IMR-90 (cell line): ENCODE measurements around the gene CPNE2. TPM values are rescaled to one million over a fixed set of nuclear protein-coding genes. Genes with fewer than 3 reads are reported as not detected.

ENCODE experiments used
- ATAC-seq: fragments of 200-7000 bp; cut with Tn5 transposase; 2 replicates; pipeline ENCODE4 v1.9.1; 2020; ENCODE audit warnings: low read depth, mild to moderate bottlenecking, moderate library complexity
- BruUV-seq: library from RNA; stranded (reverse); fragments of 400-500 nt; replicated peaks from 2 replicates; lab custom pipeline; 2021; lab: Mats Ljungman, UMichigan
- CTCF ChIA-PET: fragments of 300-600 bp; formaldehyde crosslinking; extraction: SDS; loops from one replicate; lab custom pipeline; 2021; ENCODE audit warnings: antibody characterized with exemption; lab: Yijun Ruan, JAX
- POLR2A ChIA-PET: fragments of 300-600 bp; sonication (Branson Sonifier 250); formaldehyde crosslinking; loops from one replicate; lab custom pipeline; 2022; ENCODE audit warnings: antibody characterized with exemption; ENCODE audit not compliant: unreplicated experiment; lab: Charles Lee
- DNase-seq: peaks from one replicate; pipeline ENCODE4 v3.0.0; 2013
- H2AFZ ChIP-seq: replicated peaks from 2 replicates; pipeline ENCODE3; 2013; ENCODE audit warnings: low read length, mild to moderate bottlenecking; ENCODE audit not compliant: poor library complexity
- H2AK5ac ChIP-seq: 2 replicates; pipeline ENCODE4 v1.6.1; 2013; ENCODE audit warnings: low read depth, low read length, inconsistent platforms
- H2AK9ac ChIP-seq: replicated peaks from 2 replicates; pipeline ENCODE3; 2013; ENCODE audit warnings: mild to moderate bottlenecking, low read depth, low read length, moderate library complexity; ENCODE audit not compliant: poor library complexity
- H2BK120ac ChIP-seq: 2 replicates; pipeline ENCODE4 v1.6.1; 2013; ENCODE audit warnings: low read depth, low read length, inconsistent platforms
- H2BK15ac ChIP-seq: 3 replicates; pipeline ENCODE4 v1.6.1; 2013; ENCODE audit warnings: low read depth, low read length, inconsistent platforms
- H2BK20ac ChIP-seq: 2 replicates; pipeline ENCODE4 v1.6.1; 2013; ENCODE audit warnings: low read depth, mild to moderate bottlenecking, inconsistent platforms, low read length, moderate library complexity
- H2BK5ac ChIP-seq: 2 replicates; pipeline ENCODE4 v1.6.1; 2013; ENCODE audit warnings: mild to moderate bottlenecking, low read depth, low read length, inconsistent platforms; ENCODE audit not compliant: poor library complexity, severe bottlenecking
- H3K14ac ChIP-seq: replicated peaks from 2 replicates; pipeline ENCODE4 v1.6.1; 2013; ENCODE audit warnings: low read depth, low read length, inconsistent platforms
- H3K18ac ChIP-seq: 2 replicates; pipeline ENCODE4 v1.6.1; 2013; ENCODE audit warnings: low read depth, low read length, control low read depth
- H3K23ac ChIP-seq: 2 replicates; pipeline ENCODE4 v1.6.1; 2013; ENCODE audit warnings: low read depth, low read length, inconsistent platforms
- H3K27ac ChIP-seq: 2 replicates; pipeline ENCODE4 v1.5.1; 2013; ENCODE audit warnings: mild to moderate bottlenecking, control low read depth, low read length; ENCODE audit not compliant: insufficient read depth
- H3K27me3 ChIP-seq: 2 replicates; pipeline ENCODE4 v1.6.1; 2013; ENCODE audit warnings: low read length; ENCODE audit not compliant: control insufficient read depth, insufficient read depth
- H3K36me3 ChIP-seq: 2 replicates; pipeline ENCODE4 v1.6.1; 2013; ENCODE audit warnings: low read length, mixed read lengths; ENCODE audit not compliant: control insufficient read depth, insufficient read depth
- H3K4ac ChIP-seq: 2 replicates; pipeline ENCODE4 v1.6.1; 2013; ENCODE audit warnings: low read depth, low read length, inconsistent platforms
- H3K4me1 ChIP-seq: 2 replicates; pipeline ENCODE4 v1.6.1; 2013; ENCODE audit warnings: low read length, mixed read lengths; ENCODE audit not compliant: control insufficient read depth, insufficient read depth
- H3K4me2 ChIP-seq: 2 replicates; pipeline ENCODE4 v1.6.1; 2013; ENCODE audit warnings: low read depth, mild to moderate bottlenecking, control low read depth, low read length, moderate library complexity
- H3K4me3 ChIP-seq: 2 replicates; pipeline ENCODE4 v1.5.1; 2013; ENCODE audit warnings: low read depth, mild to moderate bottlenecking, control low read depth, low read length, moderate library complexity; ENCODE audit not compliant: insufficient read depth
- H3K56ac ChIP-seq: 2 replicates; pipeline ENCODE4 v1.6.1; 2013; ENCODE audit warnings: low read length, inconsistent platforms; ENCODE audit not compliant: insufficient read depth; ENCODE audit errors: extremely low read depth
- H3K79me1 ChIP-seq, 2 experiments: 2 replicates each; pipeline ENCODE4 v1.6.1; 2013; ENCODE audit warnings: low read length in 2 of 2, inconsistent platforms in 1 of 2, low read depth in 1 of 2
- H3K9ac ChIP-seq: 2 replicates; pipeline ENCODE4 v1.6.1; 2013; ENCODE audit warnings: low read depth, low read length, control low read depth
- H3K9me1 ChIP-seq: 2 replicates; pipeline ENCODE4 v1.6.1; 2013; ENCODE audit warnings: low read length, inconsistent platforms; ENCODE audit not compliant: insufficient read depth
- H3K9me3 ChIP-seq: 2 replicates; pipeline ENCODE4 v1.6.1; 2013; ENCODE audit warnings: low read length; ENCODE audit not compliant: control insufficient read depth, insufficient read depth
- H4K20me1 ChIP-seq: 2 replicates; pipeline ENCODE4 v1.6.1; 2013; ENCODE audit warnings: low read length, inconsistent platforms; ENCODE audit not compliant: insufficient read depth
- H4K5ac ChIP-seq: 2 replicates; pipeline ENCODE4 v1.6.1; 2013; ENCODE audit warnings: mild to moderate bottlenecking, low read depth, low read length, control low read depth
- H4K8ac ChIP-seq, 2 experiments: 2 replicates each; pipeline ENCODE4 v1.6.1; 2013; ENCODE audit warnings: low read depth in 2 of 2, low read length in 2 of 2, control low read depth in 1 of 2, inconsistent platforms in 1 of 2
- H4K91ac ChIP-seq: 2 replicates; pipeline ENCODE4 v1.6.1; 2013; ENCODE audit warnings: low read depth, low read length, inconsistent platforms; ENCODE audit not compliant: insufficient read depth
- BHLHE40 ChIP-seq: fragments of 150-350 bp; IDR thresholded peaks from 2 replicates; pipeline ENCODE4 v1.6.1; 2016; ENCODE audit warnings: mild to moderate bottlenecking, low read depth, low read length
- CEBPB ChIP-seq: IDR thresholded peaks from 2 replicates; pipeline ENCODE4 v1.6.1; 2012; ENCODE audit warnings: low read depth, low read length, improper control_type of control experiment
- CHD1 ChIP-seq: IDR thresholded peaks from 2 replicates; pipeline ENCODE4 v1.6.1; 2012; ENCODE audit warnings: low read depth, low read length, improper control_type of control experiment
- FOS ChIP-seq: fragments of 150-350 bp; IDR thresholded peaks from 2 replicates; pipeline ENCODE4 v1.6.1; 2016; ENCODE audit warnings: low read depth, low read length
- MAFK ChIP-seq: IDR thresholded peaks from 2 replicates; pipeline ENCODE4 v1.6.1; 2012; ENCODE audit warnings: low read depth, low read length, improper control_type of control experiment
- MAZ ChIP-seq: IDR thresholded peaks from 2 replicates; pipeline ENCODE4 v1.6.1; 2012; ENCODE audit warnings: low read depth, mild to moderate bottlenecking, low read length, improper control_type of control experiment, moderate library complexity, borderline replicate concordance
- MXI1 ChIP-seq: IDR thresholded peaks from 2 replicates; pipeline ENCODE4 v1.6.1; 2012; ENCODE audit warnings: low read depth, mild to moderate bottlenecking, low read length, moderate library complexity, borderline replicate concordance
- NFE2L2 ChIP-seq: fragments of 150-350 bp; IDR thresholded peaks from 2 replicates; pipeline ENCODE4 v1.6.1; 2016; ENCODE audit warnings: low read depth, mild to moderate bottlenecking, low read length
- POLR2A ChIP-seq: IDR thresholded peaks from 2 replicates; pipeline ENCODE4 v1.6.1; 2012; ENCODE audit warnings: mild to moderate bottlenecking, low read depth, low read length
- RAD21 ChIP-seq: IDR thresholded peaks from 2 replicates; pipeline ENCODE4 v1.6.1; 2012; ENCODE audit warnings: low read length, improper control_type of control experiment
- RCOR1 ChIP-seq: IDR thresholded peaks from 2 replicates; pipeline ENCODE4 v1.6.1; 2012; ENCODE audit warnings: mild to moderate bottlenecking, low read length, improper control_type of control experiment; ENCODE audit not compliant: insufficient replicate concordance
- RFX5 ChIP-seq: IDR thresholded peaks from 2 replicates; pipeline ENCODE4 v1.8.0; 2012; ENCODE audit warnings: low read depth, mild to moderate bottlenecking, low read length, moderate library complexity
- SMC3 ChIP-seq: fragments of 150-350 bp; IDR thresholded peaks from 2 replicates; pipeline ENCODE4 v1.6.1; 2016; ENCODE audit warnings: low read depth, mild to moderate bottlenecking, antibody characterized with exemption, low read length, moderate library complexity
- WGBS, 2 experiments: methylation state at CpG; one replicate each; pipeline versions ENCODE4 v1.1.5 to v1.1.7; 2013; ENCODE audit warnings: missing lambda C conversion rate in 2 of 2; ENCODE audit not compliant: insufficient read length in 1 of 2; ENCODE audit errors: extremely low coverage in 2 of 2; 5-methylcytosine and 5-hydroxymethylcytosine counted together
- dilution Hi-C: fragments of 300-500 bp; cut with HindIII; formaldehyde crosslinking; loops from one replicate; pipeline ENCODE4 v1.14.3; 2018; ENCODE audit warnings: low sequenced_read_pairs; ENCODE audit not compliant: unreplicated experiment
- in situ Hi-C: fragments of 300-500 bp; cut with MboI; formaldehyde crosslinking; loops from 3 replicates; pipeline ENCODE4 v1.14.3; 2019; ENCODE audit warnings: low sequenced_read_pairs, inconsistent platforms, mixed read lengths
- intact Hi-C: fragments of 100-400 bp; cut with micrococcal nuclease; formaldehyde crosslinking; loops from 2 replicates; pipeline ENCODE4 v1.10.0; 2022
- polyA plus RNA-seq, 3 experiments: library from polyadenylated mRNA; depleted of rRNA; stranded (reverse); fragments of >200 nt; gene quantifications; 2 replicates each; pipeline ENCODE4 v1.2.3, GENCODE V29; 2012; ENCODE audit warnings: low replicate concordance in 1 of 3
- total RNA-seq: library from RNA; depleted of rRNA; stranded (reverse); fragments of >200 nt; gene quantifications from 2 replicates; pipeline ENCODE4 v1.2.3, GENCODE V29; 2012
- TF ChIP-seq, protein P1 (sequence below): fragments of 150-350 bp; IDR thresholded peaks from 2 replicates; pipeline ENCODE4 v1.6.1; 2017; ENCODE audit warnings: mild to moderate bottlenecking, antibody characterized with exemption, low read length, low read depth
- TF ChIP-seq, protein P2 (sequence below): fragments of 150-350 bp; IDR thresholded peaks from 2 replicates; pipeline ENCODE4 v1.6.1; 2016; ENCODE audit warnings: low read depth, mild to moderate bottlenecking, low read length, moderate library complexity, borderline replicate concordance
- TF ChIP-seq, protein P3 (sequence below): conservative IDR thresholded peaks from 2 replicates; pipeline ENCODE4 v1.5.1; 2012; ENCODE audit warnings: mild to moderate bottlenecking, low read depth, low read length, improper control_type of control experiment

The CPNE2 gene
- total and polyA plus RNA-seq, 2 of the 4 experiments (the other 2 are of a cell fraction), result 15.4 to 48.0 TPM

DNA sequence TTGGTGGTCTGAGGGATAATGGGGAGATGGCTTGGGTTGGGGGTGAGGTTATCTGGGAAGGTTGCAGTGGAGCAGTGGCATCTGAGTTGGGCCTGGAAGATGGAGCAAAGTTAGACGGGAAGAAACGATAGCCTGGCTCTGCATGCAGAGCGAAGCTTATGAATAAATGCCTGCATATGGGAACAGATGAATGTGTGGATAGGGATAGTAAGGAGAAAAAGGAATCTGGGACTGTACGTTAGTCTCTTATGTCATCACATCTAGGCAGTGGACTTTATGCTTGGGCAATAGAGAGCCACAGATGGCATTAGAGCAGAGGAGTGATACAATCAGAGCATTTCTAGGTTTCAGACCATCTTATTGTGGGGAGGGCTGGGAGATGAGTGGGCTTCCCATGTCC lies 33.0 kb downstream of the CPNE2 start:
- intact Hi-C loops (no loop called here), in situ Hi-C loops (no loop called here), dilution Hi-C loops (no loop called here)
- H3K14ac ChIP-seq, result no peak overlapping the region
- H2BK5ac ChIP-seq, result no peak overlapping the region
- H3K9ac ChIP-seq, result no peak overlapping the region
- TF ChIP-seq, protein P1, sequence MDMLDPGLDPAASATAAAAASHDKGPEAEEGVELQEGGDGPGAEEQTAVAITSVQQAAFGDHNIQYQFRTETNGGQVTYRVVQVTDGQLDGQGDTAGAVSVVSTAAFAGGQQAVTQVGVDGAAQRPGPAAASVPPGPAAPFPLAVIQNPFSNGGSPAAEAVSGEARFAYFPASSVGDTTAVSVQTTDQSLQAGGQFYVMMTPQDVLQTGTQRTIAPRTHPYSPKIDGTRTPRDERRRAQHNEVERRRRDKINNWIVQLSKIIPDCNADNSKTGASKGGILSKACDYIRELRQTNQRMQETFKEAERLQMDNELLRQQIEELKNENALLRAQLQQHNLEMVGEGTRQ, result no peak
- TF ChIP-seq MAZ, result no peak
- no peak for TF ChIP-seq RCOR1
- TF ChIP-seq RFX5, result no peak
- TF ChIP-seq, protein P2, sequence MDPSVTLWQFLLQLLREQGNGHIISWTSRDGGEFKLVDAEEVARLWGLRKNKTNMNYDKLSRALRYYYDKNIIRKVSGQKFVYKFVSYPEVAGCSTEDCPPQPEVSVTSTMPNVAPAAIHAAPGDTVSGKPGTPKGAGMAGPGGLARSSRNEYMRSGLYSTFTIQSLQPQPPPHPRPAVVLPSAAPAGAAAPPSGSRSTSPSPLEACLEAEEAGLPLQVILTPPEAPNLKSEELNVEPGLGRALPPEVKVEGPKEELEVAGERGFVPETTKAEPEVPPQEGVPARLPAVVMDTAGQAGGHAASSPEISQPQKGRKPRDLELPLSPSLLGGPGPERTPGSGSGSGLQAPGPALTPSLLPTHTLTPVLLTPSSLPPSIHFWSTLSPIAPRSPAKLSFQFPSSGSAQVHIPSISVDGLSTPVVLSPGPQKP, result no peak
- no peak for TF ChIP-seq CHD1
- no peak for TF ChIP-seq NFE2L2
- no peak for TF ChIP-seq BHLHE40
- no peak for TF ChIP-seq SMC3
- TF ChIP-seq POLR2A, result no peak
- no peak for TF ChIP-seq MXI1
- TF ChIP-seq RAD21, result no peak
- no peak for TF ChIP-seq FOS
- TF ChIP-seq, protein P3, sequence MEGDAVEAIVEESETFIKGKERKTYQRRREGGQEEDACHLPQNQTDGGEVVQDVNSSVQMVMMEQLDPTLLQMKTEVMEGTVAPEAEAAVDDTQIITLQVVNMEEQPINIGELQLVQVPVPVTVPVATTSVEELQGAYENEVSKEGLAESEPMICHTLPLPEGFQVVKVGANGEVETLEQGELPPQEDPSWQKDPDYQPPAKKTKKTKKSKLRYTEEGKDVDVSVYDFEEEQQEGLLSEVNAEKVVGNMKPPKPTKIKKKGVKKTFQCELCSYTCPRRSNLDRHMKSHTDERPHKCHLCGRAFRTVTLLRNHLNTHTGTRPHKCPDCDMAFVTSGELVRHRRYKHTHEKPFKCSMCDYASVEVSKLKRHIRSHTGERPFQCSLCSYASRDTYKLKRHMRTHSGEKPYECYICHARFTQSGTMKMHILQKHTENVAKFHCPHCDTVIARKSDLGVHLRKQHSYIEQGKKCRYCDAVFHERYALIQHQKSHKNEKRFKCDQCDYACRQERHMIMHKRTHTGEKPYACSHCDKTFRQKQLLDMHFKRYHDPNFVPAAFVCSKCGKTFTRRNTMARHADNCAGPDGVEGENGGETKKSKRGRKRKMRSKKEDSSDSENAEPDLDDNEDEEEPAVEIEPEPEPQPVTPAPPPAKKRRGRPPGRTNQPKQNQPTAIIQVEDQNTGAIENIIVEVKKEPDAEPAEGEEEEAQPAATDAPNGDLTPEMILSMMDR, result no peak
- no peak for TF ChIP-seq MAFK
- TF ChIP-seq CEBPB, result no peak
- peaks cover 12% of the 10 kb centered on the region; the same call in 1 of the 2 replicates for H3K9me1 ChIP-seq
- no peak overlapping the region for H2BK15ac ChIP-seq
- no peak for DNase-seq
- POLR2A ChIA-PET, result no interaction called here
- peaks cover 4% of the 10 kb centered on the region; the same call in 1 of the 2 replicates for H3K36me3 ChIP-seq
- no peak overlapping the region for H2BK20ac ChIP-seq
- no peak overlapping the region for H2AK5ac ChIP-seq
- CTCF ChIA-PET, result no interaction called here
- WGBS, 2 experiments, result 95% methylated on average over 3 of the region's 4 CpGs; no CpG with 5 or more reads in 1 of the 2 experiments
- H3K4ac ChIP-seq, result no peak overlapping the region
- no peak overlapping the region for H2AFZ ChIP-seq
- H2AK9ac ChIP-seq, result no peak overlapping the region
- no peak overlapping the region for H2BK120ac ChIP-seq
- H4K8ac ChIP-seq, result no peak overlapping the region
- H4K91ac ChIP-seq, result no peak overlapping the region
- no peak overlapping the region for H3K4me2 ChIP-seq
- H3K79me1 ChIP-seq, result no peaks in the 10 kb centered on the region
- H3K9me3 ChIP-seq, result no peaks in the 10 kb centered on the region
- no peak overlapping the region for H3K4me3 ChIP-seq
- H4K5ac ChIP-seq, result no peak overlapping the region
- no peak overlapping the region for H3K27ac ChIP-seq
- ATAC-seq, result no peak
- no peak overlapping the region for H3K18ac ChIP-seq
- no peaks in the 10 kb centered on the region for H3K27me3 ChIP-seq
- no peaks in the 10 kb centered on the region for H3K4me1 ChIP-seq
- no peak overlapping the region for H3K56ac ChIP-seq
- BruUV-seq, result no TSS peak
- no peak overlapping the region for H3K23ac ChIP-seq
- no peaks in the 10 kb centered on the region for H4K20me1 ChIP-seq
